ENCODE measurements around the gene GMDS. TPM values are rescaled to one million over a fixed set of nuclear protein-coding genes. Genes with fewer than 3 reads are reported as not detected.
A peak's percentile ranks its signal among the peaks of the same experiment; 100 is the strongest.

Gene GMDS
- total RNA-seq, 1 donor from 2014 or later: 6.2 TPM

DNA sequence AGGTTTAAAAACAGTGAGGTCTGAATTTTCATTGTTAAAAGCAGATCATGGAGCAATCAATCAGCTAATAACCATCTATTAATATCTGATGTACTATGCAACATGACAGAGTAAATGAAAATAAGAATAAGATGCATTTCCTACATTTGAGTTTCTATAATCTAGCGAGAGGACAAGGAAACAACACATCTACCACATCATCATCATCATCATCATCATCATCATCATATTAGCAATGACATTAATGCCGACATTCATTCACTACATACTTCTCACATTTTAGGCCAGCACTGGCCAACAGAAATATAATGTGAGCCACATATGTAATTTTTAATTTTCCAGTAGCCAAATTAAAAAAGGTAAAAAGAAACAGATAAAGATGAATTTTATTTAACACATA is 110.0 kb downstream of the GMDS start:
- DNase-seq (ENCODE audit: low read depth in 2 of 2): no peak

DNA sequence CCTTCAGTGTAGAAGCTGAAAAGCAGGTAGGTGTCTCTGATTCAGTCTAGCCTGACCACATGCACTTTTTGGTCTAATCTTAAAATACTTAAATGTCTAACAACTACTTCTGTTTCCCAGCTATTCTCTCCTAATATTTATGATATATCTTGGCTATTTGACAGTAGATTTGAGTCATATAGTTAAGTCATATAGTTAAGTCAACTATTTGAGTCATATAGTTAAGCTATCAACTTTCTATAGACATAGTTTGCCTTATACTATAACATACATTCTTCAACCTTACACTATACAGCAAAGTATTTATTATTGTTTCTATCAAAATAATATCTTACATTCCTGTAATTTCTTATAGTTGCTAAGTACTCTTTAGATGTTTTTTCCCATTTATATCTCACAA is 110.9 kb downstream of the GMDS start:
- no peak for DNase-seq (ENCODE audit: low read depth in 2 of 2)

DNA sequence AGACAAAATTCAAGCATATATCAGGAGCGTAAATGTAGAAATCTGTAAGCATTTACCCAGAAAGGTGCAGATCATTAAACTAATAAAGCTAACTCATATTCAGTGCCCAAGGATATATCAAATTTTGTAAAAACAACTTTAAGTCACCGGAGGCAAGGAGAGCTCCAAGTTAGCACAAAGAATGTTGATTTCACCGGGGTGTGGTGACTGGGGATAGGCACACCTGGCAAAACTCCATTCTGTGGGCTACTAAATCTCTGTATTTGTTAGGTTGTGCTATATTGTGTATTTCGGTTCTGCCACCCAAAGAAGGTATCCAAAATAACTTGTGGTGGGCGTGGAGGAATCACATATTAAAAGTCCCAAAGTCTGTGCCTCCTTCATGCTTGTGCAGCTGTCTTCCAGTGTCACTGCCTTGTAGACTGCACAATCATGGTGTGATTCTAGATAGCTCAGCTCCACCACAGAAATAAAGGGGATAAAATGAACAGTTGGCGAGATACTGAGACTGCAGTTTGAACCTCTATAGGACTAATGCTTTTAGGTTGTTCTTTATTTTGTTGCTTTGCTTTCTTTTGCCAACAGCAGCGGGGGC is 111.6 kb downstream of the GMDS start:
- no peak for DNase-seq (ENCODE audit: low read depth in 2 of 2)

DNA sequence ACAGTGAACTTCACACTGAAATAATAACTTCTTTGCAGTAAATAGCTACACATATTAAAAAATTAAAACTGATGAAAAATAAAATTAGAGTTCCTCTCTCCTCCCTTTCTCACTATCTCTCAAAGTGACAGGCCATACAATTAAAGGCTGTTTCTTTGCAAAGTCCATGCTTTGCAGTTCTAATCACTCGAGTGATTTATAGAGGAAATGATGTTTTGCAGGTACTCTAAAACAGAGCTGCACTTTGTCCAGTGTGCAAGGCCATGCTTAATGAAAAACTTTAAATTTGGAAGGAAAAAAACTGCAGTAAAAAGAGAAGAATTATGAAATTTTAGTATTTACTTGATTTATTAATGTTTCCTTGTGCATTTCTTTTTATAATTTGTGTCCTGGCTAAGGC is 112.5 kb downstream of the GMDS start:
- no peak for DNase-seq (ENCODE audit: low read depth in 2 of 2)

DNA sequence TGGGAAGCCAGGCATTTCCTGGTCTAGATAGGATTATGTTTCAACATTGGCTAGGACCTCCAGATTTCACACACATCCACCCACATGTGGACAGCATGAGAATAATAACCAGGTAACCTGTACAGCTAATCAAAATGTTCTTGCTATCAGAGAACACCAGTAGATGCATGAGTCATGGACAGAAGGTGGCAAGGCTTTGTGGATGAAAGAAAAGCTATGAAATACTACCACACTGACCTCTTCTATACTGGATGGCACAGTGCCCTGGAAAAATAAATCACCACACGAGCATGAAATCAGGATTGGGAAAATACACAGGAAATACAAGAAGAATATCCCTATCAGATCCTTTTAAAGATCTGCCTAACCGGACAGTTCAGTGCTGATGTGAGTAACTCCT is 113.0 kb downstream of the GMDS start:
- DNase-seq (ENCODE audit: low read depth in 2 of 2): peak; percentile 76 to 85

DNA sequence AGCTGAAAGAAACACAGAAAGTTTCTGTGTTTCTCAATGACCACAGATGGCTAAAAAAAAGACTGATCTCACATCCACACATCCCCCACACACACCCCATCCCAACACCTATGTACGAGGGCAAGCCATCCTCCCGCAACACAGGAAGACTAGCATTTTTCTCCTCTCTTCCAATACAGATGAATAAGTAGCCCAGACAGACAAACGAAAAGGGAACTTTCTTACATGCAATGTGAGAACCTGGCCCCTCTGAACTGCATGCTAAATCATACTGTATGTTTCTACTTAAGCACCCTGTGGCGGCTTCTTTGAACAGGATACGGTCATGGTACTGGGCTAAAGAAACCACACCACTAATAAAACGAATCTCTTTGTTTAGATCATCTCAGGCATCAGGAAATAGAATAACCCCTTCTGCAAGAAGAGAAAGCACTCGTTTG is 116.2 kb downstream of the GMDS start:
- DNase-seq (ENCODE audit: low read depth in 2 of 2): no peak

DNA sequence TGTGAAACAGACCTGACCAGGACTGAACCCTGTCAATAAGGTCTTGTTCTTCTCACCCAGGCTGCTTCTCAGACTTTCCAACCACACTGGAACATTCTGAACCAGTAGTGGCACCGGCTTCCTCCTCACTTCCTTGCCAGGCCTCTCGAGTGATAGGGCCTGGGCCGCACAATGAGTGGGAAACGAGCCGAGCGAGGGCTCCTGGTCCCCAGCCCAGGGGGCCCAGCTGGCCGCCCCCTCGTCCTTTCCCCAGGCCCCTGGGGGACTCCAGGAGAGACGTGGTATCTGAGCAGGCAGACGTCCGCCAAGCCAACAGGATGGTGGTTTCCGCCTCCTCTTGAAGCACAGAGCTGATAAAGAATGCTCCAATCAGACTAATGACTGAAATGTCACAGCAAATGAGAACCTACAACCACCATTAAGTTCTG is 117.9 kb downstream of the GMDS start:
- DNase-seq (ENCODE audit: low read depth in 2 of 2): peak; percentile 90 to 96

DNA sequence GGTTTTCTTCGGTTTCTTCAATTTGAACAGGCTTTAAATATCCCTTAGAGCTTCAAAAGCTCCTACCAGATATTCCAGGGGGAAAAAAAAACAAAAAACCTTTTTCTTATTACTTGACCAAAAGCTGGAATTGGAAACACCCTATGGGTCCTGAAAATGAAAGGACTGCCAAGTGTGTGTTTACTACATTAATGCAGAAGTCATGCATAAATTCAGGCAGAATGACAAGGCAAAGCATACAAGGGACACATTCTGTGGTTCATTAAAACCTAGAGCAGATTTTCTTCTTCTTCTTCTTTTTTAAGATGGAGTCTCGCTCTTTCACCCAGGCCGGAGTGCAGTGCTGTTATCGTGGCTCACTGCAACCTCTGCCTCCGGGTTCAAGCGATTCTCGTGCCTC is 119.1 kb downstream of the GMDS start:
- DNase-seq (ENCODE audit: low read depth in 2 of 2): no peak

DNA sequence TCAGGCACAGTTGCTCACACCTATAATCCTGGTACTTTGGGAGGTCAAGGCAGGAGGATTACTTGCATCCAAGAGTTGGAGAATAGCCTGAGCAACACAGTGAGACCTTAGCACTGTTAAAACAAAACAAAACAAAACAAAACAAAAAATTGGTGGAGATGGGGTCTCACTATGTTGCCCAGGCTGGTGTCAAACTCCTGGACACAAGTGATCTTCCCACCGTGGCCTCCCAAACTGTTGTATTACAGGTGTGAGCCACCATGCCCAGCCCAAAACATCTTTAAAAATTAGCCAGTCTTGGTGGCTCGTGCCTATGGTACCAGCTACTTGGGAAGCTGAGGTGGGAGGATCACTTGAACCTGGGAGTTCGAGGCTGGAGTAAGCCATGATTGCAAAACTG is 120.2 kb downstream of the GMDS start:
- no peak for DNase-seq (ENCODE audit: low read depth in 2 of 2)

DNA sequence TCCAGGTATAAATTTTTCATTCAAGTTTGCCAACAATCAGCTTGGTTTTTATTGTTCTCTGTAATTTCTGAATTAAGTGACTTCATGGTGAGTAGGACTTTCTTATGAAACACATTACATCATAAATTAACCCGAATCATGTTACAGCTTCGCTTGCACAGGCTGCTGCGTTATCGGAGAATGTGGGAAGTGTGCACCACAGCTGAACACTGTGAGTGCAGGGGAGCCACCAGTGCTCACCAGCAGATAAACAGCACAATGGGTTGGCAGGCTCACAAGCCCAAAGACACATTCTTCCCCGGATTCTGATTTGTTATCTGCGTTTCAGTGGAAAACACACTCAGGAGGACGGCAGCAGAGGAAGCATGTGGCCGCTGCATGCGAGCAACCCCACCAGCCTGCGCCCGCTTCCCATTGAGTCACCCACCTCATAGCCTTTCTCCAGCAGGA is 121.1 kb downstream of the GMDS start:
- peak; percentile 95 to 98 for DNase-seq (ENCODE audit: low read depth in 2 of 2)

DNA sequence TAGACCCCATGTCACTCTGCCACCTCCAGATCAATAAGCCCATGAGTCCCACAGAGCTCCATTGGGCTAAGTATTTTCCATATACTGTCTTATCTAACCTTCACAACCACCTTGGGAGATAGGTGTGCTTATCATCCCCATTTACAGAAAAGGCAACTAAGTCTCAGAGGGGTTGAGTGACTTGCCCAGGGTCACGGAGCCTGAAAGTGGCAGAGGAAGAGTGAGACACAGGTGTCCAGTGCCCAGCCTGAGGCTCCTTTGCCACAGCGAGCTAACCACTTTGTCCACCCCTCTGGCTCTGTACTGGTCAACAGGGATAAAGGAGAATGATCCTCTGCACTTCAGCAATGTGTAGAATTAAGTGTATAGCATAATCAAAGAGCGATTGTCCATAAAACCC is 124.5 kb downstream of the GMDS start:
- DNase-seq (ENCODE audit: low read depth in 2 of 2): no peak

DNA sequence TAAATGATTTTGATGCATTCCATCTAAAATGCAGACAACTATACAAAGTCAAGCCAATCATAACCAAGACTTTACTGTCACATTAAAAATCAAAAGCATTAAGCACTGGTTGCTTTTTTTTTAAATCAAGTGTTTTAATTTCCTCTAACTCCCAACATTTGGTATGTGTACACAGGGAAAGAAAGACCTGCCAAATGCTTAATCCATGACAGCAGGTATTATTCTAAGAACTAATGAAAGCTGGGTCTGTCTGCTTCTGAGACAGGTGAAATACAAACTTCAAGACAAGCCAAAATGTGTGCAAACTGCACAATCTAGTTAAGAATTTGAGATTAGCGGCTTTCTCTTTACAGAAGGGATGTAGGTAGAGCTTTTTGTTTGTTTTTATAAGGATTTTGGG is 126.1 kb downstream of the GMDS start:
- DNase-seq (ENCODE audit: low read depth in 2 of 2): no peak

DNA sequence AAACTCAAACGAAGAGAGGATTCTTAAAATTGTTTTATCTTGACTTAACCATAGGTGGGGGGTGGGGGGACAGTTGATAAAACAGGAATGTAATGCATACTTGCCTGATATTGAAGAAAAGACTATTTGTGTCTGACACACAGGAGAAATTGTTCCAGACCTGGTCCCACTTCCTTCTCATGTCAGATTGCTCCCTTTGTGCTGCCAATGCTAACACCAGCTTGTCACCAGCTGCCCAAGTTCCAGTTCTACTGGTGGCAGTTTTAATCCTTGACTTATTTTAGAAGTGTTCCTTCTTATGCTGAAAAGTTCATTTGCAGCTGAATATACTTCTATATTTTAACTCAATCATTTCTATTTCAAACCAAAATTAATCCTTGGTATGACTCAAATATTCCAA is 127.3 kb downstream of the GMDS start:
- no peak for DNase-seq (ENCODE audit: low read depth in 2 of 2)

DNA sequence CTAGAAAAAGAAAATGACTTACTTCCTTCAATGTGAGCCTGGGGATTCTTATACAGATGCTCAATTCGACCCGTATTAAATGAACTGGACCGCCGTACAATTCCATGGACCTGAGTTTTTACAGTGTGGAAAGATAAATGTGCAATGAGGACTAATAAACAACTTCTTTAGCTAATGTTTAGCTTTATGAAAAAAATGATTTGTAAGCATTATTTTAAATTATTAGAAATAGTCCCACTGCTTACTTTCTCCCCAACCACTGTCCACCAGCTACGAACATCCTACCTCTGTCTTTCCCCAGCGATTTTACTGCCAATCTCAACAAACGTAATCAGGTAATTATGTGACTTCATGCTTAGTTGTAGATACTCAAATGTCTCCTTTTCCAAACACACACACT is 128.0 kb downstream of the GMDS start:
- DNase-seq (ENCODE audit: low read depth in 2 of 2): no peak

DNA sequence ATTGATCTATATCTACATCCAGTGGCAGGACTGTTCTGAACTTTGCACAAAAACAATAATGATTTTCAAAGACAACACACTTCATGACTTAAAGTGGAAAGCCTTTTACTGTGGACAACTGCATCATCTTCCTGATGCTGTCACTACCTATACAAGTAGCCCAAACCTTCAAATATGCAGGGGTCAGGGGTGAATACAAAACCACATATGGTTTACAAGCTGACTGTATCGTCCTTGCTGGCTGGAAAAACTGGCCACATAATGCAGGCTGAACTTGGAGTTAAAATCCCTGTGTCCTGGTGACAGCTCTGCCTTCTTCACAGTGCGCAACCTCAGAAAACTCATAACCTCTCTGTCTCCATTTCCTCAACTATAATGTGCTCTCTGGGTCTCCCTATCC is 128.9 kb downstream of the GMDS start:
- DNase-seq (ENCODE audit: low read depth in 2 of 2): no peak

DNA sequence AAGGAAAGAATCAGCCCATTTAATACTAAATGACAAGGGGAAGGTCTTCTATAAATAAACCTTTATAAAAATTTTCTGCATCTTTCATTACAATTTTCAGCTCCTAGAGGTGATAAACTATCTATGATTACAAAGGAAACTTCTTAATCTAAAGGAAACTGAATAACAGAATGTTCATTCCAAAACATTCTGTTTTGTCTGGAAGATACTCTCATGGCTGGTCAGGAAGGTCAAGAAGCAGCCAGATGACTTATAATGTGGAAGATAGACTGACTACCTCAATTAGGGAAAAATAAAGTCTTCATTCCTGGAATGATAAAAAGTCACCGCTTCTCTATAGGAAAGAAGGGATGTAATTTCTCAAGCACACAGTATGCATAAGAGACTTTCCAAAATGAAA is 131.3 kb downstream of the GMDS start:
- DNase-seq (ENCODE audit: low read depth in 2 of 2): peak in 1 of 2 donors; percentile 74

DNA sequence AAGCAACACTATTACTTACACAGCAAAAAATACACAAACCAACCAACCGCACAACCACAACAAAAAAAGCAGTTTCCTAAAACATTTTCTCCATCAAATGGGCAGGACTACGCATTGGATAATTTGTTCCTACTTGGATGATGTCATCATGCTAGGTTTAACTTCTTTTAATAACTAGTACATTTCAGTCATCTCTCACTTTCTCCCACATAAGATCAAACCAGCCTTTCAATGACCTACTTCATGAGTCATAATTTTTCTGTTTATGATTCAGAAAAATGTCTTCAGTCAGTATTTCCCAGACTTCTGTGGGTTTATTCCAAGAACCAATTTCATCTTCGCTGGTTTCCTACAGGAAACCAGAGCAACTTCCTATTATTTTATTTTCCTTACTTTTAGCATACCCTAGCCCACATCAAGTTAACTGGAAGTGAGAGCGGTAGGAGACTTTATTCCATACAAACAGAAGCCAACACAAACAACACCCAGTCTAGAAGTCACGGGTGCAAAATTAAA is 134.2 kb downstream of the GMDS start:
- peak in 1 of 2 donors; percentile 93 for DNase-seq (ENCODE audit: low read depth in 2 of 2)

DNA sequence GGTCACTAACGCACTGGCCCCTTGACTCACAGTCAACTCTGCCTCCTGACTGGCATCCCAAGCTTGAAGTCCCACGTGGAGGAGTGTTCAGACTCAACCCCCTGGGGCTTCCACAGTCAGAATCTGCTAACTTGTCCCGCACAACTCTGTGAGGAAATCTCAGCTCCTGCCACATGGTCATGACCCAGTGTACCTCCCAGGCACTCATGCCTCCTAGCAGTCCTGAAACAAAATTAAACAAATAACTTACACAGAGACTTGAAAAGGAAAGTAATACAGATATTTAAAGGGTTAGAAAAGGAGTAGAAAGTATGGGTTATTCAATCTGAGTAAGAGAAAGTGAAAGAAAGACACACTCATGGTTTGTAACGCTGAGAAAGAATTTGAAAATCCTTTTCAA is 134.9 kb downstream of the GMDS start:
- DNase-seq (ENCODE audit: low read depth in 2 of 2): no peak

DNA sequence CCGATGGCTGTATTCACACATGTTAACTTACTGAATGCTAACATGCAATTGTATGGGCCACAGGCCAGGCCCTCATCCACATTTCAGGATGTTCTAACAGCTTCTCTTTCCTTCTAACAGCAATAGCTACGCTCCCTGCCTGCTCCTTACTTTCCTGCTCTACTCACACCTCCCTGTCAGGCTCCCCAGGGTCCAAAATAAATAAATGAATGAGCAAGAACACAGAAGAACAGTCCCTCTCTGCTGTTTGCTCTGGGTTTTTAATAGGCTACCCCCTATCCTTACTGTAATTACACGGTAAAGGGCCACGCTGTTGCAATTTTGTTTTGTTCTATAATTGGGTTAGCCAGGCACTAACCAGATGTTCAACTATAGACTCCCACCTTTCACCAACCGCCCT is 135.6 kb downstream of the GMDS start:
- peak in 1 of 2 donors; percentile 29 for DNase-seq (ENCODE audit: low read depth in 2 of 2)

DNA sequence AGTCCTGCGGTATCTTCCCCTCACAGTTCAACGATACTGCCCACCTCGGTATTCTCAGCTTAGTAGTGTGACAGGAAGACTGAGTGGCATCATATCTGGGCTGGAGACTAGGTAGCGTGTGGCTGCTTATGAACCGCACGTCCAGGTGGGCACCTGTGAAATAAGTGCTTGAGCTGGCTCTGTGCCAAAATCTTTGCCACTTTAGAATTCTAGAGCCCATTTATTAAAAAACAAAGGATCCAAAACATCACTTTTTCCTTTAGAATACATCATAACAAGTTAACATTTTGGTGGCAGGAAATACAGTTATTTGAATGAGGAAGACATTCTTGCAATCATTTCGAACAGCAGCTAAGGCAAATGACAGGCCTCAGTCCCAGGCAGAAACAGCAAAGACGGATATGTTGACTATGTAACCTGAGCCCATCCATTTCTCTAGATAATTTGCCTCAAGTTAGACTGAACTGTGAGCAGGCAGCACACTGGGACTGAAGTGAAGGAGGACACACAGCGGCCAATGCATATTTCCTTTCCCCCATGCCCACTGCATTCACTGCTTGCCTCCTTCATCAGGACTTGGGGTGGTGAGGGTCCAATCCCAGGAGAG is 136.6 kb downstream of the GMDS start:
- no peak for DNase-seq (ENCODE audit: low read depth in 2 of 2)

DNA sequence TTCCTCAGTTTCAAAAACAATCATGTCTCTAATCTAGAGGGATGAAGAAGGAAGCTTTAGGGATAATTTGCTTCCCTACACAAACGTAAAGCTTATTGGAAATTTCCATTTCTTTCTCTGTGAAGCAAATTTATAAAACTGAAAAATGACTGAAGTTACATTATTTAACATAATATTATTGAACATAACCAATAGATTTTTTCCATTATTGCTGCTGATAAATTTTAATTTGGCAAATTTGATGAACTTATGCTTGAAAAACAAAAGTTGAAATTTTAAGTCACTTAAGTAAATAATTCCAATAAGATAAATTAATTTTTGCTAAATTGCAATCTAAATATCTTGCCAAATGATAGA is 140.9 kb downstream of the GMDS start:
- DNase-seq (ENCODE audit: low read depth in 2 of 2): no peak

DNA sequence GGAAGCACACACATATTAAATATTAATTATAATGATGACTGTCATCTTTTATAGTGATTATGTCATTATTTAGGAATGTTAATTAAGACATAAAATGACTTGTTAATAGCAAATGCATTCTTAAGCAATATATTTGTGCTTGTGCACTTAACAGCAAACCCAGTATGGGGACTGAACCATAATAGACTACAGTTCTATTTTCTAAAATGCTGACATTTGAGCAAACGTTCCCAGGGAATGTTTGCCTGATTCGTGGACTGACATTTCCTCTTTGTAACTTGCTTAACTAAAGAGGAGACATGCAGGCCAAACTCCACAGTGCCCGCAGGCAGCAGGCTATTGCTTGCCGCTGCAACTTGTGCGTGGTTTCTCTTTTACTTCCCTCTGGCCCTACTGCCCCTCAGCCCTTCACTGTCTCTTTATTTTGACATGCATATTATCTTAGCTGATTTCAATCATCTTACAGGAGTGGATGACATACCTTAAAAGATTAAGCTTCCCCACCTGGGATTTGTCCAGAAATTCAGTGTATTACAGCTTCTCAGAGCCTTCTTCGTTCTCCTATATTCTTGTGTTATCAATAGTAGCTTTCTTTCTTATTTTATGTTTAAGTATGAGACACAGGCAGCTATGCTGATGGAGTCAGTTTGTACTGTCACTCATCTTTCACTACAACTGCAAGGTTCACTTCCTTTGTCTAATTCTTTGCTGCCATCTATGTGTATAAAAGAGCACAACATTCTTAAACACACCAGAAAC is 141.5 kb downstream of the GMDS start:
- peak; percentile 61 to 77 for DNase-seq (ENCODE audit: low read depth in 2 of 2)

DNA sequence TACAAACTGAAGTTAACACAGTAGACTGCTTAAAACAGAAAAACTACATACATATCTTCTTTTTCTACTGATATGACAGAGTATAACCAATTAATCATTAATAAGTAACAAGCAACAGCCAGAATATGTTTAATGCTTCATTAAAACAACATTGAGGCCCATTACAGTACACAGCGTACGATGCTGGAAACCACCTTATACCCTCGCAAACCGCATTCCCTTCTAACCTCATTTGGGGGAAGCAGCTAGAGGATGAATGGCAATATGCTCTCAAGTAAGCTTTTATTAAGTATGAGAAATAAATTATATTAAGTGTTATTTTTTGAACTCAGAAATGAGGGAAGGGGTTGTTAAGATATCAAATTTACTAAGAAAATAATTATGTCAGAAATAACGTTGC is 142.4 kb downstream of the GMDS start:
- no peak for DNase-seq (ENCODE audit: low read depth in 2 of 2)

Data from dermis microvascular lymphatic vessel endothelial cell (primary cell).